Prostate gland (tissue), 2 donors: ENCODE results near the gene RSRC1. TPM values are rescaled to one million over a fixed set of nuclear protein-coding genes. Genes with fewer than 3 reads are reported as not detected.

Experiments used
- DNase-seq: peaks from one replicate; pipeline ENCODE4 v3.0.0-alpha.2; 2019; ENCODE audit warnings: low spot score
- H3K27ac ChIP-seq, 2 donors: fragments of 200-600 bp; sonication (generic); 2 replicates each; pipeline ENCODE4 v1.5.1; 2017 to 2019
- H3K27me3 ChIP-seq: fragments of 200-600 bp; sonication (generic); replicated peaks from 2 replicates; pipeline ENCODE4 v1.5.1; 2019; ENCODE audit not compliant: insufficient read depth
- H3K36me3 ChIP-seq, 2 donors: fragments of 200-600 bp; sonication (generic); 1 replicate in 1 of 2; 2 replicates in 1 of 2; pipeline versions ENCODE4 v1.5.1 to v1.8.1; 2017 to 2019
- H3K4me1 ChIP-seq: fragments of 200-600 bp; sonication (generic); replicated peaks from 2 replicates; pipeline ENCODE4 v1.5.1; 2019
- H3K4me3 ChIP-seq, 2 donors: fragments of 200-600 bp; sonication (generic); 2 replicates each; pipeline ENCODE4 v1.5.1; 2017 to 2019
- H3K9me3 ChIP-seq: fragments of 200-600 bp; sonication (generic); 2 replicates; pipeline ENCODE4 v1.5.1; 2017
- POLR2A ChIP-seq: fragments of 450-650 bp; IDR thresholded peaks from one replicate; pipeline ENCODE4 v1.6.1; 2016; ENCODE audit warnings: antibody characterized with exemption, mild to moderate bottlenecking
- POLR2AphosphoS5 ChIP-seq: sonication (generic); formaldehyde crosslinking; IDR thresholded peaks from one replicate; pipeline ENCODE4 v1.6.1; 2017; ENCODE audit warnings: antibody characterized with exemption
- WGBS: methylation state at CpG from one replicate; pipeline ENCODE4 v1.1.5; 2018; 5-methylcytosine and 5-hydroxymethylcytosine counted together
- intact Hi-C: fragments of 100-400 bp; cut with DNase I; formaldehyde crosslinking; loops from one replicate; pipeline ENCODE4 v1.14.2; 2022
- total RNA-seq, 2 donors: library from RNA; depleted of rRNA; stranded (reverse); fragments of >200 nt; gene quantifications; one replicate each; pipeline ENCODE4 v1.1.0, GENCODE V29; 2016
- TF ChIP-seq, protein P1 (sequence below), 4 experiments: fragments of 200-600 bp in 2 of 4; fragments of 450-650 bp in 2 of 4; sonication (generic) in 2 of 4; IDR thresholded peaks; 1 replicate in 3 of 4; 2 replicates in 1 of 4; pipeline ENCODE4 v1.5.1; 2016 to 2019; ENCODE audit warnings: antibody characterized with exemption in 4 of 4, mild to moderate bottlenecking in 2 of 4, moderate library complexity in 2 of 4

RSRC1 gene
- total RNA-seq, 2 donors from 2014 or later = 36.5 to 50.7 TPM

- H3K36me3 ChIP-seq = no peaks in the 10 kb centered on the region
- no peak for DNase-seq
Observed at GRCh38 chr3:158384019-158384418, 274.1 kb downstream of the RSRC1 start.

DNA sequence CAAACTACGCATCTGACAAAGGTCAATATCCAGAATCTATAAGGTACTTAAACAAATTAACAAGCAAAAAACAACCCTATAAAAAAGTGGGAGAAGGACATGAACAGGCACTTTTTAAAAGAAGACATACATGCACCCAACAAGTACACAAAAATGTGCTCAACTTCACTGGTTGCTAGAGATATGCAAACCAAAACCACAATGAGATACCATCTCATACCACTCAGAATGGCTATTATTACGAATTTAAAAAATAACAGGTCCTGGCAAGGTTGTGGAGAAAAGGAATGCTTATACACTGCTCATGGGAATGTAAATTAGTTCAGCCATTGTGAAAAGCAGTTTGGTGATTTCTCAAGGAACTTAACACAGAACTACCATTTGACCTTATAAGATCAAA, 285.5 kb downstream of the RSRC1 start:
- TF ChIP-seq, protein P1, sequence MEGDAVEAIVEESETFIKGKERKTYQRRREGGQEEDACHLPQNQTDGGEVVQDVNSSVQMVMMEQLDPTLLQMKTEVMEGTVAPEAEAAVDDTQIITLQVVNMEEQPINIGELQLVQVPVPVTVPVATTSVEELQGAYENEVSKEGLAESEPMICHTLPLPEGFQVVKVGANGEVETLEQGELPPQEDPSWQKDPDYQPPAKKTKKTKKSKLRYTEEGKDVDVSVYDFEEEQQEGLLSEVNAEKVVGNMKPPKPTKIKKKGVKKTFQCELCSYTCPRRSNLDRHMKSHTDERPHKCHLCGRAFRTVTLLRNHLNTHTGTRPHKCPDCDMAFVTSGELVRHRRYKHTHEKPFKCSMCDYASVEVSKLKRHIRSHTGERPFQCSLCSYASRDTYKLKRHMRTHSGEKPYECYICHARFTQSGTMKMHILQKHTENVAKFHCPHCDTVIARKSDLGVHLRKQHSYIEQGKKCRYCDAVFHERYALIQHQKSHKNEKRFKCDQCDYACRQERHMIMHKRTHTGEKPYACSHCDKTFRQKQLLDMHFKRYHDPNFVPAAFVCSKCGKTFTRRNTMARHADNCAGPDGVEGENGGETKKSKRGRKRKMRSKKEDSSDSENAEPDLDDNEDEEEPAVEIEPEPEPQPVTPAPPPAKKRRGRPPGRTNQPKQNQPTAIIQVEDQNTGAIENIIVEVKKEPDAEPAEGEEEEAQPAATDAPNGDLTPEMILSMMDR (IDR thresholded peaks at IDR 0.05) = no peak
- TF ChIP-seq POLR2AphosphoS5 = no peak
- no peak for TF ChIP-seq POLR2A
- Histone ChIP-seq H3K4me1 (no peaks in the 10 kb centered on the region), H3K36me3 (no peaks in the 10 kb centered on the region), H3K9me3 (no peaks in the 10 kb centered on the region), H3K27ac (no peak overlapping the region), H3K4me3 (no peak overlapping the region), H3K27me3 (no peaks in the 10 kb centered on the region)
- intact Hi-C loops = no loop called here
- WGBS = 85% methylated on average over 2 of the region's 2 CpGs
- DNase-seq = no peak

More at GRCh38 chr3:158384019-158384418, 274.1 kb downstream of the RSRC1 start:
- Histone ChIP-seq H3K9me3 (no peaks in the 10 kb centered on the region), H3K4me3 (no peak overlapping the region), H3K27me3 (no peaks in the 10 kb centered on the region), H3K4me1 (no peaks in the 10 kb centered on the region), H3K27ac (no peak overlapping the region)
- WGBS = 91% methylated on average over 2 of the region's 2 CpGs
- TF ChIP-seq, protein P1 (IDR thresholded peaks at IDR 0.05) = no peak
- TF ChIP-seq POLR2A (no peak), POLR2AphosphoS5 (no peak)
- intact Hi-C loops = no loop called here

- H3K36me3 ChIP-seq = no peaks in the 10 kb centered on the region
- no peak overlapping the region for H3K4me3 ChIP-seq
- H3K4me1 ChIP-seq = no peaks in the 10 kb centered on the region
- H3K9me3 ChIP-seq = no peaks in the 10 kb centered on the region
- no peak overlapping the region for H3K27ac ChIP-seq
- no peak for TF ChIP-seq POLR2AphosphoS5
- no peak for TF ChIP-seq POLR2A
- TF ChIP-seq, protein P1 (IDR thresholded peaks at IDR 0.05) = no peak
- H3K27me3 ChIP-seq = no peaks in the 10 kb centered on the region
- no peak for DNase-seq
- intact Hi-C loops = no loop called here
Observed at GRCh38 chr3:158402590-158402989, 292.7 kb downstream of the RSRC1 start.

GRCh38 chr3:158403013-158403412, 293.1 kb downstream of the RSRC1 start:
- Histone ChIP-seq H3K36me3 (no peaks in the 10 kb centered on the region), H3K9me3 (no peaks in the 10 kb centered on the region), H3K27ac (no peak overlapping the region), H3K4me3 (no peak overlapping the region), H3K27me3 (no peaks in the 10 kb centered on the region), H3K4me1 (no peaks in the 10 kb centered on the region)
- TF ChIP-seq POLR2A (no peak), POLR2AphosphoS5 (no peak)
- TF ChIP-seq, protein P1 (IDR thresholded peaks at IDR 0.05) = no peak
- WGBS = 40% methylated on average over 1 of the region's 1 CpG
- intact Hi-C loops = no loop called here
- DNase-seq = no peak

- H3K9me3 ChIP-seq = no peaks in the 10 kb centered on the region
- no peak overlapping the region for H3K4me3 ChIP-seq
- TF ChIP-seq, protein P1 (IDR thresholded peaks at IDR 0.05) = no peak
- TF ChIP-seq POLR2AphosphoS5 (no peak), POLR2A (no peak)
- DNase-seq = no peak
- intact Hi-C loops = no loop called here
- WGBS = 53% methylated on average over 1 of the region's 1 CpG
- no peak overlapping the region for H3K27ac ChIP-seq
- no peaks in the 10 kb centered on the region for H3K4me1 ChIP-seq
- H3K36me3 ChIP-seq = no peaks in the 10 kb centered on the region
- no peaks in the 10 kb centered on the region for H3K27me3 ChIP-seq
Observed at GRCh38 chr3:158404131-158404718, 294.3 kb downstream of the RSRC1 start.
